HG02798 (cell line): ENCODE measurements around the gene CTDSPL.
"Not testable (repeated sequence)": the region's sequence is repeated elsewhere in the genome, so short reads cannot be mapped to it uniquely, and the experiment has no call there.

Source experiments
- ATAC-seq: cut with Tn5 transposase; IDR thresholded peaks from one replicate; pipeline ENCODE4 v1.9.1; 2021; ENCODE audit warnings: mild to moderate bottlenecking; ENCODE audit not compliant: unreplicated experiment, poor library complexity

Gene CTDSPL, protein sequence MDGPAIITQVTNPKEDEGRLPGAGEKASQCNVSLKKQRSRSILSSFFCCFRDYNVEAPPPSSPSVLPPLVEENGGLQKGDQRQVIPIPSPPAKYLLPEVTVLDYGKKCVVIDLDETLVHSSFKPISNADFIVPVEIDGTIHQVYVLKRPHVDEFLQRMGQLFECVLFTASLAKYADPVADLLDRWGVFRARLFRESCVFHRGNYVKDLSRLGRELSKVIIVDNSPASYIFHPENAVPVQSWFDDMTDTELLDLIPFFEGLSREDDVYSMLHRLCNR

DNA sequence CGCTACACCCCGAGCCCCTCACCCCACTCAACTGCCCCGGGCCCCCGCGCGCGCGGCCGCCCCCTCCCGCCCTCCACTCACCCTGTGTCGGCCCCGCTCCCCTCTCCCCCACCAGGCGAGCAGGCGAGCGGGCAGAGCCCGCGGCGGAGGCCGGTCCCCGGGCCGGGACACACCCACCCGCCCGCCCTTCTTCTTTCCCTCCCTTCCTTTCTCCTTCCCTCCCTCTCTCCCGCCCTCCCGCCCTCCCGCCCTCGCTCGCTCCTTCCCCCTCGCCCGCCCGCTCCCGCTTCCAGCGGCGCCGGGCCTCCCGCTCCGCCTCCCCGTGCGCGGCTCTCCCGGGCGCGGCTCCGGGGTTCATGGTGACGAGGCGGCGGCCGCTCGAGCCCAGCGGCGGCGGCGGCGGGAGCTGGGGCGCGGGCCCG is at the start of gene CTDSPL:
Gene CTDSPL, plus strand, starts transcription at position 261 of the 422 bp plus-strand sequence. CDS start 320 bp downstream, outside the sequence.
- ATAC-seq = no peak

- no peak for ATAC-seq
These were observed 49.2 kb upstream of the CTDSPL start for GRCh38 chr3:37812499-37812896.

DNA sequence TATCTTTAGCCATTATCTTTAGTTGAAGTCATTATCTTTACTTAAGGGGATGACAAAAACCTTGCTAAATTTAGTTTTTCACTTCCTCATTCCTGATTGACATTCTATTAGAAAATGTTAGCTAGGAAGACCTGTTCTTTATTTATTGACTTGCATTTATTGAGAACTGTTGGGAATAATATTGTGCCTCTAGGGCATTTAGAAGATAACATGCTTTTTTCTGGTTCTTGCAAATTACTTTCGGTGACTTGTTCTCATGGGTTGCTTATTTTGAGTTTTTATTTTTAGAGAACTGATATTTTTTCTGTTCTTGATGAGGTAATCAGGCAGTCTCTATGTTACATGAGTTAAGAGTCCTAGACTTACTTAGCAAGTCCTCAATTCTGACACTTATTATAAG is 48.3 kb upstream of the CTDSPL start:
- no peak for ATAC-seq

DNA sequence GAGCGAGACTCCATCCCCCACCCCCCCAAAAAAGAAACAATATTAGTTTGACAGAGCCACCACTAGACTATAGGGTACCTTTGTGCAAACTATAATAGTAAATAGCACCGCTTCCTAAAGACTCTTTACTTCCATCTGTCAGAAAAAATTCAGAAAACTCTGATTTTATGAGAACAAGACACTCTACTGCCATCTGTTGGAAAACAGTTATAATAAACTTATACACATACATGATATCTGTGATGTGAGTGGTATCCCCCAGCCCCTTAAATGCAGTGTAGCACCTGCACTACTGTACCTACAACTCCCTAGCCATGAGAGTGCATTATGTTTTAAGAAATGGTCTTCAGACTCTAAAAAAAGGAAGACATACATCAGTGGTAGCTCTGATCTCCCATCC is 47.1 kb upstream of the CTDSPL start:
- ATAC-seq = no peak

DNA sequence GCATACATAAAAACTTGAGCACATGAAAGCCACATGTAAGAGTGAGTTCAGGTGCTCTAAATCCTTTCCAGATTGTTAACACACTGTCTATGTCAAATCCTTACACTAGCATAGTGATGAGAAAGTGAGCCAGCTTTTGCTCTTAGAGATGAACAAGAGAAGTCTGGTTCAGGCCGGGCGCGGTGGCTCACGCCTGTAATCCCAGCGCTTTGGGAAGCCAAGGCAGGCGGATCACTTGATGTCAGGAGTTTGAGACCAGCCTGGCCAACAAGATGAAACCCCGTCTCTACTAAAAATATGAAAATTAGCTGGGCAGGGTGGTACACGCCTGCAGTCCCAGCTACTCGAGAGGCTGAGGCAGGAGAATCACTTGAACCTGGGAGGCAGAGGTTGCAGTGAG is 46.5 kb upstream of the CTDSPL start:
- not testable (repeated sequence) for ATAC-seq

DNA sequence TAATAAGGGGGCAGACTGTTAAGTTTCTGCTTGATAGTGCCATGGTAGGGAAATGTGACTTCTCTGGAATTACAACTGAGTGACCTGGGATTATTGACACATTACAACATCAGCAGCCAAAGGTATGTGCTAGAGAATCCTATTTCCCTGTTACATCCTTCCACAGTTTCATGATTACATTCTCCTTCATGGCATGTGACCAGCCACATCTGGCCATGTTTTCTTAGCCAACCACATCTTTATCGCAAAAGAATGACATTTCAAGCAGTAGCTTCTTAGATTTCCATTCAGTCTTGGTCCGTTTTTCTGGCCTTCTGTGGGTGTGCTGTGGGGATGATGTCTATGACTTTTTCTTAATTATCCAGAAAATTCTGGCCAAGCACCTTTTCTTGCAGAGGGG is 45.4 kb upstream of the CTDSPL start:
- no peak for ATAC-seq

GRCh38 chr3:37819591-37819990 is 42.1 kb upstream of the CTDSPL start:
- no peak for ATAC-seq

DNA sequence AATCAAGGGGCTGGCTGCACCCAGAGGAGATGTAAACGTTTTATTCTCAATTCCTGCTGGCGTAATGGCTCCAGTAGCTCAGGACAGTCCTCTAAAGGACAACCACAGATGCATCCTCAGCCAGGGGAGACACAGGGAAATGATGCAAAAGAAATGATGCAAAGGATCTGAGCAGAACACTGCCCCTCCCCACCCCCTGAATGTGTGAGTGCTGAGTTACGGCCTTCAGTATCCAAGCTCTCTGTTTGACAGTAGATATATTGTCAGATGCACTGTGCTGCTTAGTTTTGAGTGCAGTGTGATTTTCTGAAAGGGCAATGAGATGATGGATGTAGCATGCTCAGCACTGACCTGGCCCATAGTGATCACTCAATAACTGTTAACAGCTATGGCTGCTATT is 41.4 kb upstream of the CTDSPL start:
- no peak for ATAC-seq

GRCh38 chr3:37823189-37823588 is 38.5 kb upstream of the CTDSPL start:
- no peak for ATAC-seq

DNA sequence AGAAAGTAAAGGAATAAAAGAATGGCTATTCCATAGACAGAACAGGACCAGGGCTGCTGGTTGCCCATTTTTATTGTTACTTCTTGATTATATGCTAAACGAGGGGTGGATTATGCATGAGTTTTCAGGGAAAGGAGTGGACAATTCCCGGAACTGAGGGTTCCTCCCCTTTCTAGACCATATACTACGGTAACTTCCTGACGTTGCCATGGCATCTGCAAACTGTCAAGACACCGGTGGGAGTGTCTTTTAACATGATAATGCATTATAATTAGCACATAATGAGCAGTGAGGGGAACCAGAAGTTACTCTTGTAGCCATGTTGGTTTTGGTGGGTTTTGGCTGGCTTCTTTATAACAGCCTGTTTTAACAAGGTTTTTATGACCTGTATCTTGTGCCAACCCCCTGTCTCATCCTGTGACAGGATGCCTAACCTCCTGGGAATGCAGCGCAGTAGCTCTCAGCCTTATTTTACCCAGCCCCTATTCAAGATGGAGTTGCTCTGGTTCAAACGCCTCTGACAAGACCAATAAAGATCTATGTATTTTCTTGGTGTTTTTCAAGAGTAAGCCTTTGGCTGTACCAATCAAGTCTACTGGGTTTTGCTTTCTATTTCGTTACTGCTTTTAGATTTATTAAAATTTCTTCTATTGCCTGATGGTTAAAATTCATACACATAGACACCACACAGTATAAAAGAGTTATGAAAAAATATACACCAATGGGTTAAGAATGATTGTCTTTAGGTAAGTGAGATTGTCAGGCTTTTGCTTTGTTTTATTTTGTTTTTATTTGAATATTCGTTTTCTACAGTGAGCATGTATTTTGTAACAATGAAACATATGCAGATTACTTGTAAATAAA is 37.4 kb upstream of the CTDSPL start:
- no peak for ATAC-seq

DNA sequence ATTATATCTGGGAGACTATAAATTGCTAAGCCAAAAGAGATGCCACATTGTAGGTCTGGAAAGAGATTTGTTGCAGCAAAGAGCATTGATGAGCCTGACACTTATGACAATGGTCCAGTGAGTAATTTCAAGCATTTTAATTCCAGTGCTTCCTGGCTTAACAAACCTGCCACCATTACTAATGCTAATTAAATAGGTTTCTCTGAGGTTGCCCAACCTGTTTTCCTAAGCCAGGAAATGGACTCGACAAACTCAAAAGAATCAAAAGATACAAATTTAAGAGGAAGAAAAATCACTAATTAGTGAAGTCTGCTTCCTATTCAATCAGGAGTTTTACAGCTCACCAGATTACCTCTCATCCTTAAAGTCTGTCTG is 36.7 kb upstream of the CTDSPL start:
- no peak for ATAC-seq

DNA sequence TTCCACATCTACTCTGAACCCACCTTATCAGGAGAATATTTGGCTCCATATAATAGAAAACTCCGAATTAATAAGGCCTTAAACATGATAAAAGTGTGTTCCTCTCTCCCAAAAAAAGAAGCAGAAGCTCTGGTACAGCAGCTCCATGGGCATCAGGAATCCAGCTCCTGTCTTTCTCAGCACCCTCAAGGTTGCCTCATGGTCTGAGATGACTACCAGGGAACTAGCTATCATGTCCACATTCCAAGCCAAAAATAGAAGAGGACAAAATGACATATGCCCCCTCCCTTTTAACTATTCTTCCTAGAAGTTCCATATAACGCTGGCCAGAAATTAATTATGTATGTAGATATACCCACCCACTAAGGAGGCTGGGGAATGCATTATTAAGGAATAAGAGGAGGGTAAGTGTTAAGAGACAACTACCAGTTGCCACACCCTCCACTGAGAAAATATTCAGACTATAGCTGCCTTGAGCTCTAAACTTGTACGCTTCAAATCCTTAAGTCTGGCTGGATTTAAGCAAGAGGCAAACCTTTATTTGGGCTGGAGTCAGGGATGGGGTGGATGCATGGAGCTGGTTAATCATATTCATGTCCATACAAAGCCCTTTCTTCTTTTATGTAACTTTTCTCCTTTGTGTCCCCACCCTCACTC is 35.8 kb upstream of the CTDSPL start:
- ATAC-seq = no peak

GRCh38 chr3:37826502-37826901 is 35.2 kb upstream of the CTDSPL start:
- ATAC-seq = no peak

DNA sequence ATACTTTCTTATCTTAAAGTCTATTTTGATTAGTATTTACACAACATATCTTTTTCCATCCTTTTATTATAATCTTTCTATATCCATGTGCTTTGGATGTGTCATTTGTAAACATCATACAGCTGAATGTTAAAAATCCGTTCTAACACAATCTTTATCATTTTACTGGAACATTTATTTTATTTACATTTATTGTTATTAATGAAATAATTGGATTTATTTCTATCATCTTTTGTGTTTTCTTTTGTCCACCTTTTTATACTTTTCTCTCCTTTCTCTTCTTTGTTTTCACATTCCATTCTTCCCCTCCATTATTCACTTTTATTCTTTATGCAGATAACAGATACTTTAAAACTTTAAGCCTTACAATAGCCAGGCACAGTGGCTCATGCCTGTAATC is 34.7 kb upstream of the CTDSPL start:
- no peak for ATAC-seq

DNA sequence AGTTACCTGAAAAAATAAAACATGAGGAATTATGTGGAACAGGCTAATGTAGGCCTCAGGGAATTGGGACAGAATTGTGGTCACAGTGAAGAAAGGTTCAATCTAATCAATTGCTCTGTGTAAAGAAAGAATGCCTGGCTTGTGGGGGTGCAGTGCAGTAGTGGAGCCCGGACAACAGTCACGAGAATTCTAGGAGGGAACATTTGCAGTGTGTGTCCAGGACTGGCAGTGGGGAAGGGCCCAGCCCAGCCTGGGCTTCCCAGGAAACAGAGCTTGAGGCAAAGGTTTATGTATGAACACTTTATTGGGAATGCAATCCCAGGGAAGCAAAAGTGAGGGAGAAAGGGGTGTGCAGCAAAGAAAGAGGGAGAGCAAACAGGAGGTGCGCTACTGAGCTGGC is 29.2 kb upstream of the CTDSPL start:
- no peak for ATAC-seq

DNA sequence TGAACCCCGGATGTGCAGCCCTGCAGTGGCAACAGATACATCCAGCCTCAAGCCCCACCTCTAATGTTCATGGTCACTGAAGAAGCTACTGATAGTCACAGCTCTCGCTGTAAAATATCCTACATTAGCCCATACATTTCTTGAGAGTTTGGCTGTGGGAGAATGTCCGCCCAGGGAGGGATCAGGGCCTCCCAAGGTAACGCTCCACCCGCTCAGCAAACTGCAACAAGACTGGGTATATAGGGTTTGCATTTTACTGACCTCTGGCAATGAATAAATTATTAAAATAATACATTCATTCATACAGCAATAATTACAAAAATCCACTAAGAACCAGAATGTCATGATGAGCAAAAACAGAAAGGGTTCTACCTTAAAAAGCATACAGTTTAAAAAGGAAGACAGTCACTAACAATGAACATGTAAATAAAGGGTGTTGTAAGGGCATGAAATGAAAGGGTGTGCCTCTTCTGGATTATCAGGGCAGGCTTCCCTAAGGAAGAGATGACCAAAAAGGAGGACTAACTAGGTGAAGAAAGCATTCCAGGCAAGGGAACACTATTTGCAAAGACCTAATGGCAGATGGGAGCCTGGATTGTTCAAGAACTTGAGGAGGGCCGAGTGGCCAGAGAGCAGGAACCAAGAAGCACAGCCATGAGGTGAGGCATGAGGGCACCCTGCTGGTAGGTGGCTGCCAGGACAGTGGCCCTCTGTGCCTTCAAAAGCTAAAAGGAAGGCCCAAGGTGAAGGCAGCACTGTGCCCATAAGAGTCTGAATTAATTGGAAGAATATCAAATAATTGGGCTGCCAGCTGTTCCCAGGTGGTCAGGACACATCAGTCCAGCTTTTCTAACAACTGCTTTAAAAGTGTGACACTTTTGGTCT is 28.1 kb upstream of the CTDSPL start:
- ATAC-seq = no peak

DNA sequence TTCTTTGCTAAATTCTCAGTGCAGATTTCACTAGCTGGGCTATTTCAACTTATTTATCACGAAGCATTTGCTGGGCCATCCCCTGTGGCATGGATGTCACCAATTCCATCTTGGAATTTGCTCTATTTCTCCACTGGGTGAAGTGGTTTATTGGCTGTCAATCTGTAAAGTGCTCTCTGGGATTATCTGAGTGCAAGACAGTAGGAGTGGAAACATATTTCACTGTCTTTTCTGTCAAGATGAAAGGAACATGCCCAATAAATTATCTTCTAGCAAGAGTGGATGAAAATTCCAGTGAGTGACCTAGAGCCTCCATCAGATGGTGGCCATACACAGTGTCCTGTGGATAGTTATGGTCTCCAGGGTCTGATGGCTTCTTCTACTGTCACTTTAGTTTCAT is 25.1 kb upstream of the CTDSPL start:
- ATAC-seq = no peak

DNA sequence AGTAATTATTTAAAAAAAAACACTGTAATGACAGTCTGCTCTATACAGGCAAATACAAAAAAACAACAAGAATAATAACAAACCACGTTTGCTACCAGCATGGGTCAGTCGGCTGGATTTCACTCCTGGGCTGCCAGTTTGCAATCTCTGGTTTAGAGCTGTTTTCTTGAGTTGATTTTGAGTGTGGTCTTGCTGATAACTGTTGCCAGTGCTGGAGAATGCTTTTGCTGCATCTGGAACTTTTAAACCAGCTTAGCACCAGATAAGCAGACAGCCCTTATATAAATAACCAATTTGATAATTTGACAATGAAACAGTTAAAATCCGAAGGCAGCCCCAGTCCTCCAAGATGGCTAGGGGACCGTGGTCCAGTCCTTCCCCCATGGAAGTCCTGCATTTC is 14.0 kb upstream of the CTDSPL start:
- ATAC-seq = no peak

DNA sequence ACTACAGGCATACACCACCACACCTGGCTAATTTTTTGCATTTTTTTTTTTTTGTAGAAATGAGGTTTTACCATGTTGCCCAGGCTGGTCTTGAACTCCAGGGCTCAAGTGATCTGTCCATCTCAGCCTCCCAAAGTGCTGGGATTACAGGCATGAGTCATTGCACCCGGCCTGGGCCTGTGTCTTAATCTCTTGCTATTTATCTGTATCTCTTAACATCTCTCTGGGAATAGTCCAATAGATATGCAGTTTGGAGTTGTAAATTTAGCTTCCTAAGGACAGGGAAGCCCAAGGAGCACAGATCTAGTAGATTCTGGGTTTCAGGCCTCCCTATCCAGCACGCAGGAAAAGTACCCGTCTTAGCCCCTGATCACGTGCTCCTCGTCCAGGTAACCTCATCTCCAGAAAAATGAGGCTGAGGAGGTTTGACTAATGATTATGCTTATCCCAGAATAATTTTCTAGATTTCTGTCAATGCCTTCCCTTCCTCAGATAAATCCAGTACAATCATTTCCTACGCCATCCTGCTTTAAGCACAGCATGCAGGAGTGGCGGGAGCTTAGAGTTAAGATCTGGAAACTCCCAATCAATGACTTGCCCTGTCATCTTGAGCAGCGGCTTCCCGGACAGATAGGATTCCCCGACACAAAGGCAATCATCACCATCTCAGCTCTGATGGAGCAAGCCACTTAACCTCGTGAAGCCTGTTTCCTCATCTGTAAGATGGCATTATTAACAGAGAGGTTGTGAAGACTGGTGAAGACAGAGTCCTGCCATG is 12.3 kb upstream of the CTDSPL start:
- no peak for ATAC-seq

GRCh38 chr3:37852097-37852496 is 9.6 kb upstream of the CTDSPL start:
- no peak for ATAC-seq
